WTC11 (cell line): ENCODE data around the gene LRIF1. TPM values are rescaled to one million over a fixed set of nuclear protein-coding genes. Genes with fewer than 3 reads are reported as not detected.

ENCODE experiments used
- ATAC-seq: fragments of 200-7000 bp; cut with Tn5 transposase; 2 replicates; pipeline ENCODE4 v1.10.0; 2021; ENCODE audit warnings: mild to moderate bottlenecking, moderate library complexity
- CTCF ChIA-PET: fragments of 300-600 bp; sonication (Branson Sonifier 250); formaldehyde crosslinking; loops from one replicate; lab custom pipeline; 2021; ENCODE audit warnings: antibody characterized with exemption; lab: Charles Lee
- POLR2A ChIA-PET: fragments of 350-600 bp; sonication (Branson Sonifier 250); formaldehyde crosslinking; loops from one replicate; lab custom pipeline; 2021; ENCODE audit warnings: antibody characterized with exemption; lab: Charles Lee
- DNase-seq: peaks from one replicate; pipeline ENCODE4 v3.0.0; 2021; ENCODE audit warnings: low spot score
- H3K27ac Mint-ChIP-seq: 2 replicates; pipeline ENCODE4 v1.8.0; 2021; ENCODE audit warnings: mixed read lengths
- H3K27me3 Mint-ChIP-seq: 2 replicates; pipeline ENCODE4 v1.8.0; 2021; ENCODE audit warnings: low read depth, mild to moderate bottlenecking, moderate library complexity, mixed read lengths
- H3K36me3 Mint-ChIP-seq: 2 replicates; pipeline ENCODE4 v1.8.0; 2021; ENCODE audit warnings: mixed read lengths
- H3K4me1 Mint-ChIP-seq: 2 replicates; pipeline ENCODE4 v1.8.0; 2022; ENCODE audit warnings: mixed read lengths
- H3K4me3 Mint-ChIP-seq: 2 replicates; pipeline ENCODE4 v1.8.0; 2021; ENCODE audit warnings: mild to moderate bottlenecking, moderate library complexity, mixed read lengths
- H3K9me3 Mint-ChIP-seq: 2 replicates; pipeline ENCODE4 v1.8.0; 2021; ENCODE audit warnings: mixed read lengths
- ATF6 ChIP-seq: sonication (generic); formaldehyde crosslinking; IDR thresholded peaks from 2 replicates; pipeline ENCODE4 v1.8.1; 2023; ENCODE audit warnings: mild to moderate bottlenecking, missing genetic modification reagents
- CREM ChIP-seq: sonication (generic); formaldehyde crosslinking; IDR thresholded peaks from 2 replicates; pipeline ENCODE4 v1.8.1; 2022; ENCODE audit warnings: mild to moderate bottlenecking, missing genetic modification reagents, moderate library complexity
- E2F5 ChIP-seq: sonication (generic); formaldehyde crosslinking; IDR thresholded peaks from 2 replicates; pipeline ENCODE4 v1.8.1; 2022; ENCODE audit warnings: mild to moderate bottlenecking, moderate library complexity, missing genetic modification reagents
- EMX1 ChIP-seq: fragments of 250-450 bp; sonication (Bioruptor Pico); IDR thresholded peaks from 2 replicates; pipeline ENCODE4 v1.8.0; 2021; ENCODE audit warnings: mild to moderate bottlenecking
- FOXK1 ChIP-seq: sonication (generic); formaldehyde crosslinking; IDR thresholded peaks from 2 replicates; pipeline ENCODE4 v1.8.0; 2022; ENCODE audit warnings: mild to moderate bottlenecking, moderate library complexity, missing genetic modification reagents
- JUN ChIP-seq: sonication (generic); formaldehyde crosslinking; IDR thresholded peaks from 2 replicates; pipeline ENCODE4 v1.8.0; 2023; ENCODE audit warnings: mild to moderate bottlenecking, missing genetic modification reagents
- KAT7 ChIP-seq: sonication (generic); formaldehyde crosslinking; IDR thresholded peaks from 2 replicates; pipeline ENCODE4 v1.8.1; 2023; ENCODE audit warnings: missing genetic modification reagents, mild to moderate bottlenecking, borderline replicate concordance
- NFE2L1 ChIP-seq: sonication (generic); formaldehyde crosslinking; IDR thresholded peaks from 2 replicates; pipeline ENCODE4 v1.8.1; 2023; ENCODE audit warnings: missing genetic modification reagents
- RELA ChIP-seq: sonication (generic); formaldehyde crosslinking; IDR thresholded peaks from 2 replicates; pipeline ENCODE4 v1.8.1; 2022; ENCODE audit warnings: missing genetic modification reagents, mild to moderate bottlenecking, borderline replicate concordance
- TEAD4 ChIP-seq: sonication (generic); formaldehyde crosslinking; IDR thresholded peaks from 2 replicates; pipeline ENCODE4 v1.8.0; 2022; ENCODE audit warnings: mild to moderate bottlenecking, missing genetic modification reagents
- ZNF138 ChIP-seq: sonication (generic); formaldehyde crosslinking; conservative IDR thresholded peaks from 2 replicates; pipeline ENCODE4 v1.8.1; 2022; ENCODE audit warnings: mild to moderate bottlenecking, moderate library complexity, missing genetic modification reagents
- ZNF317 ChIP-seq: sonication (generic); formaldehyde crosslinking; IDR thresholded peaks from 2 replicates; pipeline ENCODE4 v1.8.1; 2023; ENCODE audit warnings: low read depth, mild to moderate bottlenecking, moderate library complexity, missing genetic modification reagents, borderline replicate concordance
- ZNF416 ChIP-seq: fragments of 250-450 bp; sonication (Bioruptor Pico); IDR thresholded peaks from 2 replicates; pipeline ENCODE4 v1.9.0; 2021; ENCODE audit warnings: mild to moderate bottlenecking, inconsistent platforms
- ZNF425 ChIP-seq: fragments of 250-450 bp; sonication (Bioruptor Pico); conservative IDR thresholded peaks from 2 replicates; pipeline ENCODE4 v1.9.0; 2021; ENCODE audit warnings: mild to moderate bottlenecking
- total RNA-seq: library from RNA; stranded (reverse); gene quantifications from 3 replicates; pipeline ENCODE4 v1.2.3, GENCODE V29; 2021
- TF ChIP-seq, protein P1 (sequence below): sonication (generic); formaldehyde crosslinking; IDR thresholded peaks from 2 replicates; pipeline ENCODE4 v1.8.1; 2023; ENCODE audit warnings: mild to moderate bottlenecking, missing genetic modification reagents, borderline replicate concordance
- TF ChIP-seq, protein P2 (sequence below): sonication (generic); formaldehyde crosslinking; IDR thresholded peaks from 2 replicates; pipeline ENCODE4 v1.8.1; 2022; ENCODE audit warnings: low read depth, mild to moderate bottlenecking, moderate library complexity, missing genetic modification reagents, borderline replicate concordance
- TF ChIP-seq, protein P3 (sequence below): fragments of 250-450 bp; sonication (Bioruptor Pico); IDR thresholded peaks from 2 replicates; pipeline ENCODE4 v1.9.0; 2021; ENCODE audit warnings: moderate library complexity, mild to moderate bottlenecking, inconsistent platforms, borderline replicate concordance
- TF ChIP-seq, protein P4 (sequence below): sonication (generic); formaldehyde crosslinking; IDR thresholded peaks from 2 replicates; pipeline ENCODE4 v1.8.0; 2022; ENCODE audit warnings: mild to moderate bottlenecking, missing genetic modification reagents

LRIF1 gene
- total RNA-seq, 1 experiment from 2014 or later, result 17.2 TPM

GRCh38 chr1:110967256-110967655 is 3.5 kb upstream of the LRIF1 start (continued):
- TF ChIP-seq NFE2L1 (CRISPR knock-in tag) (no peak), JUN (CRISPR knock-in tag) (no peak), TEAD4 (no peak), KAT7 (CRISPR knock-in tag) (no peak), EMX1 (CRISPR knock-in tag) (no peak)
- TF ChIP-seq, protein P1, sequence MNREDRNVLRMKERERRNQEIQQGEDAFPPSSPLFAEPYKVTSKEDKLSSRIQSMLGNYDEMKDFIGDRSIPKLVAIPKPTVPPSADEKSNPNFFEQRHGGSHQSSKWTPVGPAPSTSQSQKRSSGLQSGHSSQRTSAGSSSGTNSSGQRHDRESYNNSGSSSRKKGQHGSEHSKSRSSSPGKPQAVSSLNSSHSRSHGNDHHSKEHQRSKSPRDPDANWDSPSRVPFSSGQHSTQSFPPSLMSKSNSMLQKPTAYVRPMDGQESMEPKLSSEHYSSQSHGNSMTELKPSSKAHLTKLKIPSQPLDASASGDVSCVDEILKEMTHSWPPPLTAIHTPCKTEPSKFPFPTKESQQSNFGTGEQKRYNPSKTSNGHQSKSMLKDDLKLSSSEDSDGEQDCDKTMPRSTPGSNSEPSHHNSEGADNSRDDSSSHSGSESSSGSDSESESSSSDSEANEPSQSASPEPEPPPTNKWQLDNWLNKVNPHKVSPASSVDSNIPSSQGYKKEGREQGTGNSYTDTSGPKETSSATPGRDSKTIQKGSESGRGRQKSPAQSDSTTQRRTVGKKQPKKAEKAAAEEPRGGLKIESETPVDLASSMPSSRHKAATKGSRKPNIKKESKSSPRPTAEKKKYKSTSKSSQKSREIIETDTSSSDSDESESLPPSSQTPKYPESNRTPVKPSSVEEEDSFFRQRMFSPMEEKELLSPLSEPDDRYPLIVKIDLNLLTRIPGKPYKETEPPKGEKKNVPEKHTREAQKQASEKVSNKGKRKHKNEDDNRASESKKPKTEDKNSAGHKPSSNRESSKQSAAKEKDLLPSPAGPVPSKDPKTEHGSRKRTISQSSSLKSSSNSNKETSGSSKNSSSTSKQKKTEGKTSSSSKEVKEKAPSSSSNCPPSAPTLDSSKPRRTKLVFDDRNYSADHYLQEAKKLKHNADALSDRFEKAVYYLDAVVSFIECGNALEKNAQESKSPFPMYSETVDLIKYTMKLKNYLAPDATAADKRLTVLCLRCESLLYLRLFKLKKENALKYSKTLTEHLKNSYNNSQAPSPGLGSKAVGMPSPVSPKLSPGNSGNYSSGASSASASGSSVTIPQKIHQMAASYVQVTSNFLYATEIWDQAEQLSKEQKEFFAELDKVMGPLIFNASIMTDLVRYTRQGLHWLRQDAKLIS (CRISPR knock-in tag), result no peak

GRCh38 chr1:110964455-110964903 is 757 bp upstream of the LRIF1 start:
- CTCF ChIA-PET, result interaction anchor here (0.6 to 1.5 kb wide), 5 partner anchors 28 to 543 kb away, joined by 3 to 5 read pairs (median 4); no protein-coding TSS in a partner anchor
- TF ChIP-seq EMX1 (CRISPR knock-in tag) (no peak), FOXK1 (CRISPR knock-in tag) (no peak), RELA (CRISPR knock-in tag) (no peak), ZNF138 (CRISPR knock-in tag) (no peak)
- TF ChIP-seq, protein P2, sequence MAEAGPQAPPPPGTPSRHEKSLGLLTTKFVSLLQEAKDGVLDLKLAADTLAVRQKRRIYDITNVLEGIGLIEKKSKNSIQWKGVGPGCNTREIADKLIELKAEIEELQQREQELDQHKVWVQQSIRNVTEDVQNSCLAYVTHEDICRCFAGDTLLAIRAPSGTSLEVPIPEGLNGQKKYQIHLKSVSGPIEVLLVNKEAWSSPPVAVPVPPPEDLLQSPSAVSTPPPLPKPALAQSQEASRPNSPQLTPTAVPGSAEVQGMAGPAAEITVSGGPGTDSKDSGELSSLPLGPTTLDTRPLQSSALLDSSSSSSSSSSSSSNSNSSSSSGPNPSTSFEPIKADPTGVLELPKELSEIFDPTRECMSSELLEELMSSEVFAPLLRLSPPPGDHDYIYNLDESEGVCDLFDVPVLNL (CRISPR knock-in tag), result no peak
- TF ChIP-seq, all 79 proteins: peak for 0
- peak overlapping the region; percentile 86 for H3K4me3 Mint-ChIP-seq

DNA sequence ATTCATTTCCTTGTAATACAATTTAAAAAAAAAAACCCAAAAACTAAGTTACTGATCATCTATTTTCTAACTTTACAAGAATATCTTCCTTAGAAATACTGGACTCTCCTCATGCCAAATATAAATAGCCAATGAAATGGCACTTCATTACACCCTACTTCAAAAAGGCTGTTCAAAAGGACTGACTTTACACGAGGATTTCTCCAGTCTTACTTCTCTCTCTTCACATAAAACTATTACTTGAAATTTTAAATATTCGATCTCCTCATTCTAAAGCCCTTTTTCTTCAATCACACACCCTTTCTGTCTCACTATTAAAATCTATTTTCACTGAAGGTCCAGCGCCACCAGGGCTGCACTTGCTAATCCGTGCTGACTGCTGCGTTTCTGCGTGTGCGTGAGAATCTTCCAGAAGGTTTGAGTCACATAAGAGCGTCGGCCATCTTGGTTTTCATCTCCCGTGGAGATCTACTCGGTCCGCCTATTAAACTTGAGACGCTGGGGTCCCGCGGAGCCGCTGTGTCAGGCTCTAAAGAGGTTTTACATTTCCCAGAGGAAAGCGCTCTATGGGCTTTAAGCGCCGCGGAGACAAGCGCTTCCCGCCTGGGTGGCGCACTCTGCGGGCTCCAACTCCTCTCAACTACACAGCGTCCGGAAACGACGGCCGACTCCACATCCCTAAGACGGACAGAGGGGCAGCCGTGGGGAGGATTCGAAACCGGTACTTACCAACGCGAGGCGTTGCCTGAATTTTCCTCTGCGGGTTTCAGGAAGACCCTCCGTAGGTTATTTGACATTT is 631 bp downstream of the LRIF1 start:
- peak overlapping the region; percentile 86 for H3K4me3 Mint-ChIP-seq
- peaks cover 22% of the 10 kb centered on the region for H3K27me3 Mint-ChIP-seq
- ChIA-PET CTCF (interaction anchor here (1.4 to 1.5 kb wide), 2 partner anchors 29 to 67 kb away, joined by 4 to 5 read pairs; no protein-coding TSS in a partner anchor), POLR2A (no interaction called here)
- peak overlapping the region; percentile 99 for H3K27ac Mint-ChIP-seq
- peaks cover 28% of the 10 kb centered on the region for H3K9me3 Mint-ChIP-seq
- H3K36me3 Mint-ChIP-seq, result peaks cover 25% of the 10 kb centered on the region
- peaks cover 26% of the 10 kb centered on the region for H3K4me1 Mint-ChIP-seq
- ATAC-seq (peak; percentile 45), DNase-seq (peak; percentile 71)
- TF ChIP-seq ZNF416 (CRISPR knock-in tag), result no peak
- TF ChIP-seq, protein P3, sequence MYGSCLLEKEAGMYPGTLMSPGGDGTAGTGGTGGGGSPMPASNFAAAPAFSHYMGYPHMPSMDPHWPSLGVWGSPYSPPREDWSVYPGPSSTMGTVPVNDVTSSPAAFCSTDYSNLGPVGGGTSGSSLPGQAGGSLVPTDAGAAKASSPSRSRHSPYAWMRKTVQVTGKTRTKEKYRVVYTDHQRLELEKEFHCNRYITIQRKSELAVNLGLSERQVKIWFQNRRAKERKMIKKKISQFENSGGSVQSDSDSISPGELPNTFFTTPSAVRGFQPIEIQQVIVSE (CRISPR knock-in tag), result no peak
- no peak for TF ChIP-seq E2F5 (CRISPR knock-in tag)
- TF ChIP-seq ATF6 (CRISPR knock-in tag), result no peak
- no peak for TF ChIP-seq ZNF425 (CRISPR knock-in tag)
- TF ChIP-seq, protein P4, sequence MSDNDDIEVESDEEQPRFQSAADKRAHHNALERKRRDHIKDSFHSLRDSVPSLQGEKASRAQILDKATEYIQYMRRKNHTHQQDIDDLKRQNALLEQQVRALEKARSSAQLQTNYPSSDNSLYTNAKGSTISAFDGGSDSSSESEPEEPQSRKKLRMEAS (CRISPR knock-in tag), result peak; percentile 46; the same call in 1 of the 2 replicates
- no peak for TF ChIP-seq ZNF317 (CRISPR knock-in tag)
- TF ChIP-seq FOXK1 (CRISPR knock-in tag), result peak; percentile 56; the same call in 1 of the 2 replicates
- peak; percentile 60; the same call in 1 of the 2 replicates for TF ChIP-seq CREM (CRISPR knock-in tag)
- TF ChIP-seq, protein P2 (CRISPR knock-in tag), result no peak

More at GRCh38 chr1:110964455-110964903, 757 bp upstream of the LRIF1 start:
- peak overlapping the region; percentile 96 for H3K27ac Mint-ChIP-seq
- POLR2A ChIA-PET, result interaction anchor here (0.8 kb wide), 1 partner anchor 206 kb away, joined by 3 read pairs; no protein-coding TSS in a partner anchor
- DNase-seq, result no peak
- peaks cover 26% of the 10 kb centered on the region for H3K4me1 Mint-ChIP-seq
- no peak for ATAC-seq
- H3K27me3 Mint-ChIP-seq, result peaks cover 34% of the 10 kb centered on the region
- peaks cover 23% of the 10 kb centered on the region for H3K36me3 Mint-ChIP-seq
- peaks cover 28% of the 10 kb centered on the region for H3K9me3 Mint-ChIP-seq
